ENCODE measurements around the gene EFCAB6. TPM values are rescaled to one million over a fixed set of nuclear protein-coding genes. Genes with fewer than 3 reads are reported as not detected.

EFCAB6 gene
- total and polyA plus RNA-seq, 10 of the 15 experiments (the other 5 are each of a cell fraction or from before 2014, with no cell fraction given), result 0.05 to 0.42 (median 0.19) TPM

GRCh38 chr22:43825651-43826050 lies 13.5 kb upstream of the EFCAB6 start (continued):
- no peak for TF ChIP-seq PBX3 (IDR thresholded peaks at IDR 0.05; ENCODE audit: insufficient replicate concordance, low read depth, low read length)

- no peaks in the 10 kb centered on the region; a peak in 1 of 4 replicates for H3K27me3 ChIP-seq (replicated peaks in 1 of 2; ENCODE audit: control insufficient read depth in 2 of 2, insufficient read depth in 2 of 2, low read length in 1 of 2)
- no peak overlapping the region for H3K9ac ChIP-seq (ENCODE audit: control insufficient read depth, insufficient read depth, low read length)
- no peaks in the 10 kb centered on the region for H4K20me1 ChIP-seq (ENCODE audit: control insufficient read depth, insufficient read depth)
- H3K27ac ChIP-seq (ENCODE audit: control insufficient read depth, insufficient read depth), result no peak overlapping the region
- no peak overlapping the region for H3K4me3 ChIP-seq
- intact Hi-C loops (cut with micrococcal nuclease; ENCODE audit: unreplicated experiment), result loop anchor here (5.0 kb wide), 1 partner anchor 73 kb away; no protein-coding TSS in a partner anchor
- ChIA-PET SMC1A (ENCODE audit: uncharacterized antibody, unreplicated experiment) (interaction anchor here (2.2 kb wide), 1 partner anchor 75 kb away, joined by 6 read pairs; no protein-coding TSS in a partner anchor), CTCF (no interaction called here), POLR2A (interaction anchor here (0.5 kb wide), 1 partner anchor 292 kb away, joined by 4 read pairs; no protein-coding TSS in a partner anchor), RAD21 (ENCODE audit: unreplicated experiment) (no interaction called here)
- no peaks in the 10 kb centered on the region for H3K4me1 ChIP-seq (ENCODE audit: control insufficient read depth, insufficient read depth, low read length)
- no peaks in the 10 kb centered on the region for H3K79me2 ChIP-seq (ENCODE audit: control insufficient read depth, insufficient read depth, low read length)
- no peak for ATAC-seq
- DNase-seq (ENCODE audit: low read depth, low spot score), result no peak
- H3K4me2 ChIP-seq (ENCODE audit: control insufficient read depth, insufficient read depth), result no peak overlapping the region
- WGBS (ENCODE audit: insufficient coverage, insufficient replicate concordance, low lambda C conversion rate, missing lambda C conversion rate), result 50% methylated on average over 26 of the region's 26 CpGs
- TF ChIP-seq CBX3 (IDR thresholded peaks at IDR 0.05; ENCODE audit: borderline replicate concordance, low read depth), result no peak
- no peak for TF ChIP-seq SPI1 (IDR thresholded peaks at IDR 0.05; ENCODE audit: borderline replicate concordance, insufficient read depth, low read depth, low read length)
- TF ChIP-seq LARP7 (IDR thresholded peaks at IDR 0.05), result no peak
- TF ChIP-seq CREB1 (IDR thresholded peaks at IDR 0.05; ENCODE audit: low read depth), result no peak
- TF ChIP-seq MAX (IDR thresholded peaks at IDR 0.05; ENCODE audit: low read depth, low read length), result no peak
- no peak for TF ChIP-seq RELB (IDR thresholded peaks at IDR 0.05; ENCODE audit: low read depth)
- TF ChIP-seq RELA (IDR thresholded peaks at IDR 0.05; ENCODE audit: borderline replicate concordance, partially characterized antibody), result no peak
- no peak for TF ChIP-seq PAX5 (IDR thresholded peaks at IDR 0.05; ENCODE audit: borderline replicate concordance, low read depth, low read length)
- no peak for TF ChIP-seq ZBTB33 (IDR thresholded peaks at IDR 0.05)
- no peak for TF ChIP-seq RB1 (IDR thresholded peaks at IDR 0.05; ENCODE audit: borderline replicate concordance)
- no peak overlapping the region for H2AFZ ChIP-seq (ENCODE audit: control insufficient read depth, low read depth, low read length)
- in situ Hi-C loops (cut with MboI), result loop anchor here (10.0 kb wide), 1 partner anchor 430 kb away; no protein-coding TSS in a partner anchor
- no peak for FAIRE-seq
- no peaks in the 10 kb centered on the region for H3K36me3 ChIP-seq (ENCODE audit: control insufficient read depth in 2 of 2, insufficient read depth in 2 of 2, low read length in 1 of 2)
- no TSS peak for BruUV-seq (replicated peaks)
- H3K9me3 ChIP-seq (replicated peaks; ENCODE audit: control insufficient read depth, insufficient read depth, low read length), result no peaks in the 10 kb centered on the region
Measured at GRCh38 chr22:43824724-43825420, 12.8 kb upstream of the EFCAB6 start.

Measured in GM12878 (cell line).